Measurements from ENCODE around the gene PRXL2A.
A peak's percentile ranks its signal among the peaks of the same experiment; 100 is the strongest.
"Not testable (repeated sequence)": the region's sequence is repeated elsewhere in the genome, so short reads cannot be mapped to it uniquely, and the experiment has no call there.

Gene PRXL2A

DNA sequence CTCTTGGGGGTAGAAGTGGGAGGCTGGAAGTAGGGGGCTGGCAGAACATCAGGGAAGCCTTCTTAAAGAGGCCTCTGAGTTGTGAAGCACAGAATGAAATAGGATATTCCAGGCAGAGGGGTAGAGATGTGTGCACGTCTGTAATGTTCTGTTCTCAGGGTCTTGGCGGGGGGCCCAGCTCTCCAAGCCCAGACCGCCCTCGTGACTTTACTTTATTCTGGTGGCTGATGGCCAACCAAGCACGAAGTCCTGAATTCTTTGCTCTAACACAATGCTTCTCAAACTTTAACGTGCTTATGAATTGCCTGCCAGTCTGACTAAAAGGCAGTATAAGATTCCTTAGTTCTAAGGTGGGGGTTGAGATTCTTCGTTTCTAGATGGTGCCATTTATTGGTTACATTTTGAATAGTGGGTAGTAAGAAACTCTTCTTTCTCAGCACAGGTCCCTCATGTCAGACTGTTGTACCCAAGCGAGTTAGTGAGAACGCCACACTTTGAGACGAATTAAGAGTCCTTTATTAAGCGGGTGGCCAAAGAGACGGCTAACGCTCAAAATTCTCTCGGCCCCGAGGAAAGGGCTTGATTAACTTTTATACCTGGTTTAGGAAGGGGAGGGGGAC is 8.2 kb downstream of the PRXL2A start (continued):
- TF ChIP-seq, protein P1, sequence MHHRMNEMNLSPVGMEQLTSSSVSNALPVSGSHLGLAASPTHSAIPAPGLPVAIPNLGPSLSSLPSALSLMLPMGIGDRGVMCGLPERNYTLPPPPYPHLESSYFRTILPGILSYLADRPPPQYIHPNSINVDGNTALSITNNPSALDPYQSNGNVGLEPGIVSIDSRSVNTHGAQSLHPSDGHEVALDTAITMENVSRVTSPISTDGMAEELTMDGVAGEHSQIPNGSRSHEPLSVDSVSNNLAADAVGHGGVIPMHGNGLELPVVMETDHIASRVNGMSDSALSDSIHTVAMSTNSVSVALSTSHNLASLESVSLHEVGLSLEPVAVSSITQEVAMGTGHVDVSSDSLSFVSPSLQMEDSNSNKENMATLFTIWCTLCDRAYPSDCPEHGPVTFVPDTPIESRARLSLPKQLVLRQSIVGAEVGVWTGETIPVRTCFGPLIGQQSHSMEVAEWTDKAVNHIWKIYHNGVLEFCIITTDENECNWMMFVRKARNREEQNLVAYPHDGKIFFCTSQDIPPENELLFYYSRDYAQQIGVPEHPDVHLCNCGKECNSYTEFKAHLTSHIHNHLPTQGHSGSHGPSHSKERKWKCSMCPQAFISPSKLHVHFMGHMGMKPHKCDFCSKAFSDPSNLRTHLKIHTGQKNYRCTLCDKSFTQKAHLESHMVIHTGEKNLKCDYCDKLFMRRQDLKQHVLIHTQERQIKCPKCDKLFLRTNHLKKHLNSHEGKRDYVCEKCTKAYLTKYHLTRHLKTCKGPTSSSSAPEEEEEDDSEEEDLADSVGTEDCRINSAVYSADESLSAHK (tag by site-specific recombination; IDR thresholded peaks at IDR 0.05) = peak; percentile 98

- peak; percentile 59; the same call in 1 of the 2 replicates for TF ChIP-seq TCF7L2 (IDR thresholded peaks at IDR 0.05; ENCODE audit: borderline replicate concordance, low read depth, low read length)
- TF ChIP-seq WT1 (tag by site-specific recombination; IDR thresholded peaks at IDR 0.05) = peak; percentile 34; the same call in 1 of the 2 replicates
- TF ChIP-seq FEZF1 (tag by site-specific recombination; IDR thresholded peaks at IDR 0.05) = peak; percentile 66; the same call in 1 of the 2 replicates
- TF ChIP-seq OSR2 (tag by site-specific recombination; IDR thresholded peaks at IDR 0.05) = peak; percentile 23; the same call in 1 of the 2 replicates
- TF ChIP-seq ZBTB48 (tag by site-specific recombination; IDR thresholded peaks at IDR 0.05) = peak; percentile 54; the same call in 1 of the 2 replicates
- TF ChIP-seq ZSCAN16 (tag by site-specific recombination; IDR thresholded peaks at IDR 0.05) = 0 out of 2 replicates have a peak, but pooled peaks have one; percentile 56
- TF ChIP-seq, protein P2, sequence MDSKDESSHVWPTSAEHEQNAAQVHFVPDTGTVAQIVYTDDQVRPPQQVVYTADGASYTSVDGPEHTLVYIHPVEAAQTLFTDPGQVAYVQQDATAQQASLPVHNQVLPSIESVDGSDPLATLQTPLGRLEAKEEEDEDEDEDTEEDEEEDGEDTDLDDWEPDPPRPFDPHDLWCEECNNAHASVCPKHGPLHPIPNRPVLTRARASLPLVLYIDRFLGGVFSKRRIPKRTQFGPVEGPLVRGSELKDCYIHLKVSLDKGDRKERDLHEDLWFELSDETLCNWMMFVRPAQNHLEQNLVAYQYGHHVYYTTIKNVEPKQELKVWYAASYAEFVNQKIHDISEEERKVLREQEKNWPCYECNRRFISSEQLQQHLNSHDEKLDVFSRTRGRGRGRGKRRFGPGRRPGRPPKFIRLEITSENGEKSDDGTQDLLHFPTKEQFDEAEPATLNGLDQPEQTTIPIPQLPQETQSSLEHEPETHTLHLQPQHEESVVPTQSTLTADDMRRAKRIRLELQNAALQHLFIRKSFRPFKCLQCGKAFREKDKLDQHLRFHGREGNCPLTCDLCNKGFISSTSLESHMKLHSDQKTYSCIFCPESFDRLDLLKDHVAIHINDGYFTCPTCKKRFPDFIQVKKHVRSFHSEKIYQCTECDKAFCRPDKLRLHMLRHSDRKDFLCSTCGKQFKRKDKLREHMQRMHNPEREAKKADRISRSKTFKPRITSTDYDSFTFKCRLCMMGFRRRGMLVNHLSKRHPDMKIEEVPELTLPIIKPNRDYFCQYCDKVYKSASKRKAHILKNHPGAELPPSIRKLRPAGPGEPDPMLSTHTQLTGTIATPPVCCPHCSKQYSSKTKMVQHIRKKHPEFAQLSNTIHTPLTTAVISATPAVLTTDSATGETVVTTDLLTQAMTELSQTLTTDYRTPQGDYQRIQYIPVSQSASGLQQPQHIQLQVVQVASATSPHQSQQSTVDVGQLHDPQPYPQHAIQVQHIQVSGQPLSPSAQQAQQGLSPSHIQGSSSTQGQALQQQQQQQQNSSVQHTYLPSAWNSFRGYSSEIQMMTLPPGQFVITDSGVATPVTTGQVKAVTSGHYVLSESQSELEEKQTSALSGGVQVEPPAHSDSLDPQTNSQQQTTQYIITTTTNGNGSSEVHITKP (tag by site-specific recombination; IDR thresholded peaks at IDR 0.05) = peak; percentile 33; the same call in 1 of the 2 replicates
- TF ChIP-seq ZXDB (tag by site-specific recombination; IDR thresholded peaks at IDR 0.05) = peak; percentile 47; the same call in 1 of the 2 replicates
- TF ChIP-seq IKZF3 (tag by site-specific recombination; IDR thresholded peaks at IDR 0.05) = peak; percentile 46; the same call in 1 of the 2 replicates
- peak; percentile 63; the same call in 1 of the 2 replicates for TF ChIP-seq ZSCAN30 (tag by site-specific recombination; IDR thresholded peaks at IDR 0.05)
- H3K9me3 ChIP-seq (ENCODE audit: control insufficient read depth, insufficient read depth, low read depth, low read length); POLR2A ChIA-PET; H3K27ac ChIP-seq (ENCODE audit: extremely low read depth, low read depth, low read length); H3K4me3 ChIP-seq (ENCODE audit: low read depth, low read length): not testable (repeated sequence)
- CTCF ChIA-PET = interaction anchor here (0.6 to 0.8 kb wide), 3 partner anchors 39 to 182 kb away, joined by 3 read pairs; no protein-coding TSS in a partner anchor
- H3K4me1 ChIP-seq (ENCODE audit: control insufficient read depth, insufficient read depth, low read length) = peaks cover 39% of the 10 kb centered on the region
- peaks cover 3 to 30% of the 10 kb centered on the region in 2 experiments; a peak in 2 of 3 replicates for H3K36me3 ChIP-seq (ENCODE audit: control insufficient read depth in 2 of 2, insufficient read depth in 1 of 2, low read length in 2 of 2)
Observed at GRCh38 chr10:80417256-80417655, 8.9 kb downstream of the PRXL2A start.

- POLR2A ChIA-PET = no interaction called here
- peaks cover 16 to 59% of the 10 kb centered on the region in 2 experiments for H3K36me3 ChIP-seq (ENCODE audit: control insufficient read depth in 2 of 2, insufficient read depth in 1 of 2, low read length in 2 of 2)
- no peak overlapping the region for H3K27ac ChIP-seq (ENCODE audit: extremely low read depth, low read depth, low read length)
- H3K4me3 ChIP-seq (ENCODE audit: low read depth, low read length) = no peak overlapping the region
- CTCF ChIA-PET = interaction anchor here (0.8 to 2.4 kb wide), 3 partner anchors 10 to 24 kb away, joined by 3 to 7 read pairs (median 4); no protein-coding TSS in a partner anchor
- peaks cover 13% of the 10 kb centered on the region for H3K4me1 ChIP-seq (ENCODE audit: control insufficient read depth, insufficient read depth, low read length)
- no peaks in the 10 kb centered on the region for H3K9me3 ChIP-seq (ENCODE audit: control insufficient read depth, insufficient read depth, low read depth, low read length)
- TF ChIP-seq YY2 (tag by site-specific recombination; IDR thresholded peaks at IDR 0.05) = no peak
- TF ChIP-seq, protein P3, sequence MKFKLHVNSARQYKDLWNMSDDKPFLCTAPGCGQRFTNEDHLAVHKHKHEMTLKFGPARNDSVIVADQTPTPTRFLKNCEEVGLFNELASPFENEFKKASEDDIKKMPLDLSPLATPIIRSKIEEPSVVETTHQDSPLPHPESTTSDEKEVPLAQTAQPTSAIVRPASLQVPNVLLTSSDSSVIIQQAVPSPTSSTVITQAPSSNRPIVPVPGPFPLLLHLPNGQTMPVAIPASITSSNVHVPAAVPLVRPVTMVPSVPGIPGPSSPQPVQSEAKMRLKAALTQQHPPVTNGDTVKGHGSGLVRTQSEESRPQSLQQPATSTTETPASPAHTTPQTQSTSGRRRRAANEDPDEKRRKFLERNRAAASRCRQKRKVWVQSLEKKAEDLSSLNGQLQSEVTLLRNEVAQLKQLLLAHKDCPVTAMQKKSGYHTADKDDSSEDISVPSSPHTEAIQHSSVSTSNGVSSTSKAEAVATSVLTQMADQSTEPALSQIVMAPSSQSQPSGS (tag by site-specific recombination; IDR thresholded peaks at IDR 0.05; ENCODE audit: low read depth) = no peak
- TF ChIP-seq, protein P4, sequence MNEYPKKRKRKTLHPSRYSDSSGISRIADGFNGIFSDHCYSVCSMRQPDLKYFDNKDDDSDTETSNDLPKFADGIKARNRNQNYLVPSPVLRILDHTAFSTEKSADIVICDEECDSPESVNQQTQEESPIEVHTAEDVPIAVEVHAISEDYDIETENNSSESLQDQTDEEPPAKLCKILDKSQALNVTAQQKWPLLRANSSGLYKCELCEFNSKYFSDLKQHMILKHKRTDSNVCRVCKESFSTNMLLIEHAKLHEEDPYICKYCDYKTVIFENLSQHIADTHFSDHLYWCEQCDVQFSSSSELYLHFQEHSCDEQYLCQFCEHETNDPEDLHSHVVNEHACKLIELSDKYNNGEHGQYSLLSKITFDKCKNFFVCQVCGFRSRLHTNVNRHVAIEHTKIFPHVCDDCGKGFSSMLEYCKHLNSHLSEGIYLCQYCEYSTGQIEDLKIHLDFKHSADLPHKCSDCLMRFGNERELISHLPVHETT (tag by site-specific recombination; IDR thresholded peaks at IDR 0.05) = no peak
- no peak for TF ChIP-seq ZBTB8A (tag by site-specific recombination; IDR thresholded peaks at IDR 0.05)
- no peak for TF ChIP-seq ZNF843 (tag by site-specific recombination; IDR thresholded peaks at IDR 0.05)
- no peak for TF ChIP-seq ZNF169 (tag by site-specific recombination; IDR thresholded peaks at IDR 0.05)
- no peak for TF ChIP-seq SP7 (tag by site-specific recombination; IDR thresholded peaks at IDR 0.05)
- TF ChIP-seq ZNF146 (tag by site-specific recombination; IDR thresholded peaks at IDR 0.05) = no peak
- no peak for TF ChIP-seq ZNF785 (tag by site-specific recombination; IDR thresholded peaks at IDR 0.05)
- TF ChIP-seq ZNF626 (tag by site-specific recombination; IDR thresholded peaks at IDR 0.05) = no peak
- no peak for TF ChIP-seq KLF8 (tag by site-specific recombination; IDR thresholded peaks at IDR 0.05)
- no peak for TF ChIP-seq IKZF3 (tag by site-specific recombination; IDR thresholded peaks at IDR 0.05)
- TF ChIP-seq SETDB1 (IDR thresholded peaks at IDR 0.05; ENCODE audit: insufficient read length, low read length) = no peak
- no peak for TF ChIP-seq SCRT1 (tag by site-specific recombination; IDR thresholded peaks at IDR 0.05; ENCODE audit: borderline replicate concordance)
Observed at GRCh38 chr10:80421050-80421706, 12.8 kb downstream of the PRXL2A start.
